B cell (primary cell): ENCODE measurements around the gene AKR1B15.

Experiments
- CTCF ChIP-seq: fragments of 200-600 bp; IDR thresholded peaks from one replicate; pipeline ENCODE4 v1.8.0; 2022; ENCODE audit warnings: antibody characterized with exemption, mild to moderate bottlenecking
- EZH2 ChIP-seq: IDR thresholded peaks from 2 replicates; pipeline ENCODE4 v1.6.1; 2012; ENCODE audit warnings: borderline replicate concordance, low read depth, mild to moderate bottlenecking, moderate library complexity, low read length; ENCODE audit not compliant: insufficient read depth, poor library complexity, severe bottlenecking

- no peak for TF ChIP-seq CTCF
- TF ChIP-seq EZH2, result no peak
Measured at GRCh38 chr7:134535919-134536299, 13.0 kb upstream of the AKR1B15 start.
